Measurements from ENCODE around the gene NCS1.

GRCh38 chr9:130204341-130204740 is 32.1 kb downstream of the NCS1 start:
- TF ChIP-seq, protein P1, sequence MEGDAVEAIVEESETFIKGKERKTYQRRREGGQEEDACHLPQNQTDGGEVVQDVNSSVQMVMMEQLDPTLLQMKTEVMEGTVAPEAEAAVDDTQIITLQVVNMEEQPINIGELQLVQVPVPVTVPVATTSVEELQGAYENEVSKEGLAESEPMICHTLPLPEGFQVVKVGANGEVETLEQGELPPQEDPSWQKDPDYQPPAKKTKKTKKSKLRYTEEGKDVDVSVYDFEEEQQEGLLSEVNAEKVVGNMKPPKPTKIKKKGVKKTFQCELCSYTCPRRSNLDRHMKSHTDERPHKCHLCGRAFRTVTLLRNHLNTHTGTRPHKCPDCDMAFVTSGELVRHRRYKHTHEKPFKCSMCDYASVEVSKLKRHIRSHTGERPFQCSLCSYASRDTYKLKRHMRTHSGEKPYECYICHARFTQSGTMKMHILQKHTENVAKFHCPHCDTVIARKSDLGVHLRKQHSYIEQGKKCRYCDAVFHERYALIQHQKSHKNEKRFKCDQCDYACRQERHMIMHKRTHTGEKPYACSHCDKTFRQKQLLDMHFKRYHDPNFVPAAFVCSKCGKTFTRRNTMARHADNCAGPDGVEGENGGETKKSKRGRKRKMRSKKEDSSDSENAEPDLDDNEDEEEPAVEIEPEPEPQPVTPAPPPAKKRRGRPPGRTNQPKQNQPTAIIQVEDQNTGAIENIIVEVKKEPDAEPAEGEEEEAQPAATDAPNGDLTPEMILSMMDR (IDR thresholded peaks at IDR 0.05): no peak
- TF ChIP-seq POLR2AphosphoS5 (IDR thresholded peaks at IDR 0.05) (no peak), EP300 (IDR thresholded peaks at IDR 0.05) (no peak), POLR2A (IDR thresholded peaks at IDR 0.05) (no peak)
